OCI-LY7 (cell line): Measurements from ENCODE around the gene CTR9. TPM values are rescaled to one million over a fixed set of nuclear protein-coding genes. Genes with fewer than 3 reads are reported as not detected.
"Not testable (repeated sequence)": the region's sequence is repeated elsewhere in the genome, so short reads cannot be mapped to it uniquely, and the experiment has no call there.

Source experiments
- BruUV-seq: library from RNA; stranded (reverse); fragments of 400-500 nt; replicated peaks from 2 replicates; lab custom pipeline; 2021; lab: Mats Ljungman, UMichigan
- CTCF ChIA-PET: fragments of 300-600 bp; sonication (Branson Sonifier 250); formaldehyde crosslinking; loops from one replicate; lab custom pipeline; 2022; ENCODE audit warnings: antibody characterized with exemption; ENCODE audit not compliant: unreplicated experiment; lab: Charles Lee
- POLR2A ChIA-PET: fragments of 300-600 bp; sonication (Branson Sonifier 250); formaldehyde crosslinking; loops from one replicate; lab custom pipeline; 2022; ENCODE audit warnings: antibody characterized with exemption; lab: Charles Lee
- DNase-seq: peaks from one replicate; pipeline ENCODE4 v3.0.0-alpha.2; 2015; ENCODE audit warnings: low spot score
- H2AFZ ChIP-seq: fragments of 200-600 bp; sonication (generic), shearing (Covaris generic); 2 replicates; pipeline ENCODE4 v1.6.1; 2014; ENCODE audit warnings: mild to moderate bottlenecking, antibody characterized with exemption, low read length, moderate library complexity
- H3K27ac ChIP-seq: fragments of 200-600 bp; sonication (generic); 2 replicates; pipeline ENCODE4 v1.5.1; 2014; ENCODE audit warnings: mixed run types, low read depth, mild to moderate bottlenecking, moderate library complexity, low read length, inconsistent platforms; ENCODE audit not compliant: poor library complexity, severe bottlenecking
- H3K36me3 ChIP-seq: fragments of 200-600 bp; sonication (generic); 2 replicates; pipeline ENCODE4 v1.6.1; 2014; ENCODE audit warnings: mild to moderate bottlenecking, antibody characterized with exemption, low read length, moderate library complexity, mixed read lengths; ENCODE audit not compliant: insufficient read depth
- H3K4me1 ChIP-seq: fragments of 200-600 bp; sonication (generic); 2 replicates; pipeline ENCODE4 v1.5.1; 2014; ENCODE audit warnings: mild to moderate bottlenecking, low read length; ENCODE audit not compliant: insufficient read depth, poor library complexity, severe bottlenecking
- H3K4me2 ChIP-seq: fragments of 200-600 bp; sonication (generic); 2 replicates; pipeline ENCODE4 v1.6.1; 2014; ENCODE audit warnings: mild to moderate bottlenecking, low read length
- H3K4me3 ChIP-seq: fragments of 200-600 bp; sonication (generic); 2 replicates; pipeline ENCODE4 v1.5.1; 2014; ENCODE audit warnings: mild to moderate bottlenecking, low read depth, low read length; ENCODE audit not compliant: poor library complexity, severe bottlenecking
- H3K79me2 ChIP-seq: fragments of 200-600 bp; sonication (generic); 2 replicates; pipeline ENCODE4 v1.6.1; 2016; ENCODE audit warnings: low read depth, mild to moderate bottlenecking, low read length, moderate library complexity, mixed read lengths; ENCODE audit not compliant: insufficient read depth
- H3K9me2 ChIP-seq: fragments of 200-600 bp; sonication (generic); 2 replicates; pipeline ENCODE4 v1.6.1; 2016; ENCODE audit warnings: mild to moderate bottlenecking, low read length, mixed read lengths; ENCODE audit not compliant: insufficient read depth
- H3K9me3 ChIP-seq: fragments of 200-600 bp; sonication (generic); 2 replicates; pipeline ENCODE4 v1.6.1; 2014; ENCODE audit warnings: mild to moderate bottlenecking, mixed run types, low read length, mixed read lengths
- H4K20me1 ChIP-seq: fragments of 200-600 bp; sonication (generic); 2 replicates; pipeline ENCODE4 v1.6.1; 2014; ENCODE audit warnings: mild to moderate bottlenecking, antibody characterized with exemption, low read length, moderate library complexity, mixed read lengths; ENCODE audit not compliant: insufficient read depth
- CTCF ChIP-seq: fragments of 200-600 bp; sonication (generic); conservative IDR thresholded peaks from 2 replicates; pipeline ENCODE4 v1.5.1; 2014; ENCODE audit warnings: mild to moderate bottlenecking, antibody characterized with exemption, low read length, moderate library complexity, mixed read lengths
- EZH2phosphoT487 ChIP-seq: fragments of 200-600 bp; sonication (generic); IDR thresholded peaks from 2 replicates; pipeline ENCODE4 v1.6.1; 2018; ENCODE audit warnings: low read depth, borderline replicate concordance, mild to moderate bottlenecking, mixed run types, antibody characterized with exemption, low read length, moderate library complexity, mixed read lengths
- intact Hi-C: fragments of 100-400 bp; cut with micrococcal nuclease; formaldehyde crosslinking; loops from one replicate; pipeline ENCODE4 v1.10.0; 2022; ENCODE audit not compliant: unreplicated experiment
- total RNA-seq, 2 experiments: library from RNA; depleted of rRNA in 1 of 2; stranded (reverse); fragments of >200 nt in 1 of 2; shearing (Covaris generic) in 1 of 2; gene quantifications; 2 replicates each; pipeline ENCODE4 v1.2.3, GENCODE V29; 2014 to 2022

The CTR9 gene
- total RNA-seq, 2 experiments from 2014 or later: 15.3 to 29.5 TPM

- peaks cover 8% of the 10 kb centered on the region; the same call in 1 of the 2 replicates for H3K79me2 ChIP-seq
- no peak overlapping the region for H2AFZ ChIP-seq
- POLR2A ChIA-PET: no interaction called here
- intact Hi-C loops: no loop called here
- CTCF ChIA-PET: no interaction called here
- no TSS peak for BruUV-seq
- no peaks in the 10 kb centered on the region for H3K9me2 ChIP-seq
- H3K4me2 ChIP-seq: no peak overlapping the region
- peaks cover 14% of the 10 kb centered on the region for H3K4me1 ChIP-seq
- no peaks in the 10 kb centered on the region; the same call in 1 of the 2 replicates for H3K36me3 ChIP-seq
- H4K20me1 ChIP-seq: no peaks in the 10 kb centered on the region
- no peak overlapping the region for H3K27ac ChIP-seq
- H3K4me3 ChIP-seq: no peak overlapping the region
- TF ChIP-seq EZH2phosphoT487: no peak
- no peak for TF ChIP-seq CTCF
- H3K9me3 ChIP-seq: no peaks in the 10 kb centered on the region
- no peak for DNase-seq
Measured at GRCh38 chr11:10813945-10814344, 62.9 kb downstream of the CTR9 start.

GRCh38 chr11:10818594-10818993 is 67.5 kb downstream of the CTR9 start:
- ChIA-PET POLR2A (interaction anchor here (0.7 kb wide), 1 partner anchor 14 kb away, joined by 3 read pairs; no protein-coding TSS in a partner anchor), CTCF (no interaction called here)
- no peaks in the 10 kb centered on the region; the same call in 1 of the 2 replicates for H3K36me3 ChIP-seq

GRCh38 chr11:10822491-10822890 is 71.4 kb downstream of the CTR9 start:
- H3K9me3 ChIP-seq, H2AFZ ChIP-seq, POLR2A ChIA-PET, H3K79me2 ChIP-seq, H3K4me3 ChIP-seq, H3K4me2 ChIP-seq, intact Hi-C loops, DNase-seq, H3K27ac ChIP-seq, H3K36me3 ChIP-seq, H4K20me1 ChIP-seq, BruUV-seq, H3K9me2 ChIP-seq, H3K4me1 ChIP-seq: not testable (repeated sequence)
- CTCF ChIA-PET: interaction anchor here (1.0 kb wide), 1 partner anchor 13 kb away, joined by 3 read pairs; the partner anchor contains the start of gene EIF4G2

More at GRCh38 chr11:10818594-10818993, 67.5 kb downstream of the CTR9 start:
- DNase-seq: no peak
- Histone ChIP-seq H3K79me2 (no peaks in the 10 kb centered on the region), H4K20me1 (no peaks in the 10 kb centered on the region), H3K4me3 (no peak overlapping the region), H3K9me3 (no peaks in the 10 kb centered on the region), H3K9me2 (no peaks in the 10 kb centered on the region), H3K27ac (no peak overlapping the region), H2AFZ (no peak overlapping the region), H3K4me2 (no peak overlapping the region), H3K4me1 (no peaks in the 10 kb centered on the region)
- TF ChIP-seq CTCF (no peak), EZH2phosphoT487 (no peak)
- BruUV-seq: no TSS peak
- intact Hi-C loops: no loop called here
